GM18951 (cell line): ENCODE results near the gene RSL1D1.
"Not testable (repeated sequence)": the region's sequence is repeated elsewhere in the genome, so short reads cannot be mapped to it uniquely, and the experiment has no call there.

Source experiments
- POLR2A ChIP-seq: IDR thresholded peaks from 4 replicates; pipeline ENCODE4 v1.6.1; 2011; ENCODE audit warnings: mild to moderate bottlenecking; ENCODE audit not compliant: insufficient read length, insufficient read depth; ENCODE audit errors: extremely low read depth
- in situ Hi-C: fragments of 300-500 bp; cut with MboI; formaldehyde crosslinking; loops from one replicate; pipeline ENCODE4 v1.12.0; 2022; ENCODE audit warnings: low sequenced_read_pairs, mixed read lengths, inconsistent platforms; ENCODE audit not compliant: unreplicated experiment

Gene RSL1D1

DNA sequence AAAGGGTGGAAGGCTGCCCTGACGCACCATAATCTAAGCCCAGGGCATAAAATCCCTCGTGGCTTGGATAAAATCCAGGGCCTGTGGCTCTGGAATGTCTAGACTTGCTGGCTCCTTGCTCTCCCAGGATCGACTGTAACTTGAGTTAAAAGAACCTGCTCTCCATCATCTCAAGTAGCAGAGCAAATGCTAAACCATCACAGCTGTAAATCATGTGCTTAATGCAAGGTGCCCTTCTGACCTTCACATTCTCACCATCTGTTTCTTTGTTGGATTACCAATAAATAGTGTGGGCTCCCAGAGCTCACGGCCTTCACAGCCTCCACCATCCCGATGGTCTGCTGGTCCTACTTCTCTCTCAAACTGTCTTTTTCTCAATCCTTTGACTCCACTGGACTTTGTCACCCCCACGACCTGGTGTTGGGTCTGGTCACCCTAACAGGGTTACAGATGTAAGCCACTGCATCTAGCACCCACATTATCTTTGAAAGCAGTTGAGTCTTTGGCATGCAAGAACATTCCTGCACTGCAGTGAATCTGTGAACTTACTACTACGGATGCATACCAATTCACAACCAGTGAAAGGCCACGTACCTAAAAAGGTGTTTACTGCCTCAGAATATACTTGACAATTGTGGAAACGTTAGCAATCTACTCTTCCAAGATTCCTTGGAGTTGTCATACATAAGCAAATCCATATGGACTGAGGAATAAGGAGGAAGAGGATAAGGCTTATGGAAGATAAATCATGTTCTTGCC is 15.3 kb downstream of the RSL1D1 start:
- in situ Hi-C loops, result no loop called here
- TF ChIP-seq POLR2A, result no peak

DNA sequence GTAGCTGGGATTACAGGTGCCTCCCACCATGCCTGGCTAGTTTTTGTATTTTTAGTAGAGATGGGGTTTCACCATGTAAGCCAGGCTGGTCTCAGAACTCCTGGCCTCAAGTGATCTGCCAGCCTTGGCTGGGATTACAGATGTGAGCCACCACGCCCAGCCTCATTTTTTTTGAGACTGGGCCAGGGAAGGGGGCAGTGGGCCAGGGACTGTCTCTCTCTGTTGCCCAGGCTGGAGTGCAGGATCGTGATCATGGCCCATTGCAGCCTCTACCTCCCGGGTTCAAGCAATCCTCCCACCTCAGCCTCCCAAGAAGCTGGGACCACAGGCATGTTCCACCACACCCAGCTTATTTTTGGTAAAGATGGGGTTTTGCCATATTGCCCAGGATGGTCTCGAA is 16.0 kb downstream of the RSL1D1 start:
- in situ Hi-C loops, result no loop called here
- TF ChIP-seq POLR2A, result no peak

DNA sequence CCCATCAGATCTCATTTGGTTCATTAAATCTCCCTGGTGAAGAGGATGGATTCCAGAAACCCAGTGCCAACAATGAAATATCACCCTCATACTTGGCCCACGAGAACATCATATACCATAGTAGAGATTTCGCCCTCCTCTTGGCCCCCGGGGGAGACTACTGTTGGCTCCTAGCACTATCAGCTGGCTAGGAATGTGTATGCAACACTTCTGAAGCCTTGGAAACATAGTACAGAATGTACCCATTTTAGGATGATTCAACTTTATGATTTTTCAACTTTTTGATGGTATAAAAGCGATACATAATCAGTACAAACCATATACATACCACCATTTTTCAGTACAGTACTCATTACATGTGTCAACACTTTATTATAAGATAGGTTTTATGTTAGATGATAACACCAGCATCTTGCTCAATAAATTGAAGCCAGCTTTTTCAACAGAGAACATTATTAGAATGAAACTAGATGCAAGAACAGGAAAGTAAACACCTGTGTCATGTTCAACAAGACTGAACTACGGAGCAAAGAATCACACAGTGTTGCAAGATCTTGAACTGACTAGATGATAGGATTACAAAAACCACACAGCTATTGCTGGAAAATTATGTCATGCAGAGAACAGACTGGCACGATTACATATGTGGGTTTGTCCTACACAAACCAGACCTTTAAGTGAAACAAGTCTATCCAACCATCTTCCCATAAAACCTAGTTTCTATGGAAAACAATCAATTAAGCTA is 17.2 kb downstream of the RSL1D1 start:
- TF ChIP-seq POLR2A, result no peak
- in situ Hi-C loops, result no loop called here

DNA sequence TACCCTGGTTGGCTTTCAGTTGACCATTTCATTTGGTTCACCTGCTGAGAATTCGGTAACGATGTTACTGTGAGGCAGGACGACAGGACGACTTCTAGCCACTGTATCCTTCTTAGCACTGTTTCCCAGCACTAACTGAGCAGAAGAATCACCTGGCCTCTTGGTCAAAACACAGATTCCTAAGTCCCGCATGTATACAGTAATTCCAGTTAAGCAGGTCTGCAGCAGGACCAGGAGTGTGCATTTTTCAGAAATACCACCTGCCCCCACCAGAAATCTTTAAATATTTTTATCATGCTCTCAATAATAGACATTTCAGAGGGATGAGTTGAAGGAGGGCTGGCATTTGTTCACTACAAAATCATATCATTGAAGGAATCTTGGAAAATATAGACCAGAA is 22.6 kb downstream of the RSL1D1 start:
- no peak for TF ChIP-seq POLR2A
- in situ Hi-C loops, result no loop called here

DNA sequence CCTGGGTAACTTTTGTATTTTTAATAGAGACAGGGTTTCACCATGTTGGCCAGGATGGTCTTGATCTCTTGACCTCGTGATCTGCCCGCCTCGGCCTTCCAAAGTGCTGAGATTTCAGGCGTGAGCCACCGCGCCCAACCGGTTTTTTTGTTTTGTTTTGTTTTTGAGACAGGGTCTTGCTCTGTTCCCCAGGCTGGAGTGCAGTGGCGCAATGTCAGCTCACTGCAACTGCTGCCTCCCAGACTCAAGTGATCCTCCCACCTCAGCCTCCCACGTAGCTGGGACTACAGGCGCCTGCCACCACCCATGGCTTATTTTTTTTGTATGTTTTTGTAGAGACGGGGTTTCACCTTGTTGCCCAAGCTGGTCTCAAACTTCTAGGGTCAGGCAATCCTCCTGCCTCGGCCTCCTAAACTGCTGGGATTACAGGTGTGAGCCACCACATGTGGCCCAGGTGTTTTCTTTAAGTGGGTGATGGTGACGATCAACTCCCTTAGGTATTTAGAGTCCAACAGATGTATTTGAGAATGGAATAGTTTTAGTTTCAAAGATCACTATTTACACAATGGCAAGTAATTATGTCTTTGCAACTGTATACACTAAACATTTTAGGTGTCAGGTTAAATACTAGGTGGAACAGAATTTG is 25.7 kb downstream of the RSL1D1 start:
- in situ Hi-C loops, result not testable (repeated sequence)

DNA sequence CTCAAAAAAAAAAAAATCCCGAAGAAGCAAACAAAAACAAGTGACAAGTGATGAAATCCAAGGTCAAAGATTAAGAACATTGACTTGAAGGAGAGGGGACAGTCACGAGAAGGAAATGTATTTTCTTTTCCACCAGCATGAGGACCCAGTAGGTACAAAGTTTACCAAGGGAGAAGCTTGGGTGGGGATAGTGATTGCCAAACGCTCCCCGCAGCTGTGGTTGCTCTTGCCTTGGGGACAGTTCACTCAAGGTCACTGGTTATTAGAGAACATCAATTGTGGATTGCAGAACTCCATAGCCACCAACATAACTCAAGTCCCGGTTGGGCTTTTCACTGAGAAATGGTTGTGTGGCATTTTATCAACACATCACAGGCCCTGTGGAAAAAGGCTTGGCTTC is 27.0 kb downstream of the RSL1D1 start:
- in situ Hi-C loops, result loop anchor here (25.0 kb wide), 2 partner anchors 412 to 862 kb away; no protein-coding TSS in a partner anchor

DNA sequence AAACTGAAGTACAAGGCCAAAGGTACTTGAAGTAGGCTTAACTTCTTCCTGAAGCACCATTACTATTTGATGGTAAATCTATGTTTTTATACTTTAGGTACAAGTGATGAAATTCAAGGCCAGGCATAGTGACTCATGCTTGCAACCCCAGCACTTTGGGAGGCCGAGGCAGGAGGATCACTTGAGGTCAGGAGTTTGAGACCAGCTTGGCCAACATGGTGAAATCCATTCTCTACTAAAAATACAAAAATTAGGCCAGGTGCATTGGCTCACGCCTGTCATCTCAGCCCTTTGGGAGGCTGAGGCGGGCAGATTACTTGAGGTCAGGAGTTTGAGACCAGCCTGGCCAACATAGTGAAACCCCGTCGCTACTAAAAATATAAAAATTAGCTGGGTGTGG is 27.7 kb downstream of the RSL1D1 start:
- in situ Hi-C loops, result loop anchor here (25.0 kb wide), 2 partner anchors 411 to 861 kb away; no protein-coding TSS in a partner anchor

More for the DNA sequence above, 27.0 kb downstream of the RSL1D1 start:
- no peak for TF ChIP-seq POLR2A

DNA sequence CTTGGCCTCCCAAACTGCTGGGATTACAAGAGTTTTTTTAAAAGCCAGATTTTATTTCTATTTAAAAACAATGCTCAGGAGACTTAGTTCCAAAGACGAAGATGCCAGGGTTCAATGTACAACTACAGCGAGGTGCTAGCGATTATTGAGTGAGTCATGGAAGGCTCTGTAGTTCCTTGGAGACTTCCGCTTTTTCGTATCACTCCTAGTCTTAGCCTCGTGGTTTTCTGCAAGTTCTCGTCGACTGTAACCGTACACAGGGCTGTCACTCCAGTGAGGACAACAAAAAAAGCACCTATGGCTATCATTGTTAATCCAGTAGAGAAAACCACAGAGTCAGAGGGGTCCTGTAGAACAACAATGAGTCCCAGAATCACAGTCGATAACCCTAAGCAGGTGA is 31.5 kb downstream of the RSL1D1 start:
- in situ Hi-C loops, result loop anchor here (25.0 kb wide), 2 partner anchors 407 to 857 kb away; no protein-coding TSS in a partner anchor
- no peak for TF ChIP-seq POLR2A

DNA sequence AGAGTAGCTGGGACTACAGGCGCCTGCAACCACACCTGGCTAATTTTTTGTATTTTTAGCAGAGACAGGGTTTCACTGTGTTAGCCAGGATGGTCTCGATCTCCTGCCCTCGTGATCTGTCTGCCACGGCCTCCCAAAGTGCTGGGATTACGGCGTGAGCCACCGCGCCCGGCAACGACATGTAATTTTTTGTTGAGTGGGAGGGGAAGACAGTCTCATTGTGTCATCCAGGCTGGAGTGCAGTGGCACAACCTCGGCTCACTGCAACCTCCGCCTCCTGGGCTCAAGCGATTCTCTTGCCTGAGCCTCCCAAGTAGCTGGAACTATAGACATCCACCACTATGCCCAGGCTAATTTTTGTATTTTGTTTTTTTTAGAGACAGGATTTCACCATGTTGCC is 32.4 kb downstream of the RSL1D1 start:
- in situ Hi-C loops, result loop anchor here (25.0 kb wide), 2 partner anchors 407 to 857 kb away; no protein-coding TSS in a partner anchor

DNA sequence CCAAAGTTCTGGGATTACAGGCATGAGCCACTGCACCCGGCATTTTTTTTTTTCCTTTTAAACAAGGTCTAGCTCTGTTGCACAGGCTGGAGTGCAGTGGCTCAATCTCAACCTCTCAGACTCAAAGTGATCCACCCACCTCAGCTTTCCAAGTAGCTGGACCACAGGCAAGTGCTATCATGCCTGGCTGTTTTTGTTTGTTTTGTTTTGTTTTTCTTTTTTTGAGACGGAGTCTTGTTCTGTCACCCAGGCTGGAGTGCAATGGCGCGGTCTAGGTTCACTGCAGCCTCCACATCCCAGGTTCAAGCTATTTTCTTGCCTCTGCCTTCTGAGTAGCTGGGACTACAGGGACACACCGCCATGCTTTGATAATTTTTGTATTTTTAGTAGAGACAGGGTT is 35.2 kb downstream of the RSL1D1 start:
- no peak for TF ChIP-seq POLR2A
- in situ Hi-C loops, result loop anchor here (25.0 kb wide), 2 partner anchors 404 to 854 kb away; no protein-coding TSS in a partner anchor

DNA sequence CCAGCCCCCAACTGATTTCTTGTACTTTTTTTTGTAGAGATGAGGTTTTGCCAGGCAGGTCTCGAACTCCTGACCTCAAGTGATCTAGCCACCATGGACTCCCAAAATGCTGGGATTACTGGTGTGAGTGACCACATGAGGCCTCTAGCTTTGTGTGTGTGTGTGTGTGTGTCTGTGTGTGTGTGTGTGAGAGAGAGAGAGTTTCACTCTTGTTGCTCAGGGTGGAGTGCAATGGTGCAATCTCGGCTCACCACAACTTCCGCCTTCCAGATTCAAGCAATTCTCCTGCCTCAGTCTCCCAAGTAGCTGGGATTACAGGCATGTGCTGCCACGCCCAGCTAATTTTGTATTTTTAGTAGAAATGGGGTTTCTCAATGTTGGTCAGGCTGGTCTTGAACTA is 36.5 kb downstream of the RSL1D1 start:
- in situ Hi-C loops, result loop anchor here (25.0 kb wide), 2 partner anchors 402 to 852 kb away; no protein-coding TSS in a partner anchor

DNA sequence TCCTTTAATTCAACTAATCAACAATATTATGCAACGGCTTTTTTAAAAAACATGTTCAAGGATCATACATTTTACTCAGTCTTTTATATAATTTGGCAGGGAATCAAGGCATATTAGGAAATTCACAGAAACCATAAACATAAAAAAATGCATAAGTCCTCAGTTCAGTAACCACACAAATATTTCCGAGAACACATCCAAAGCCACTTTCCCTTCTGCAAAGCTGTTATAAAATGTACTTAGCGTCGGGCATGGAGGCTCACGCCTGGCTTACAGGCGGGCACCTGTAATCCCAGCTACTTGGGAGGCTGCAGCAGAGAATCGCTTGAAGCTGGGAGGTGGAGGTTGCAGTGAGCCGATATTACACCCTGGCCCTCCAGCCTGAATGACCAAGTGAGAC is 44.6 kb downstream of the RSL1D1 start:
- in situ Hi-C loops, result loop anchor here (25.0 kb wide), 2 partner anchors 394 to 844 kb away; no protein-coding TSS in a partner anchor
- no peak for TF ChIP-seq POLR2A

DNA sequence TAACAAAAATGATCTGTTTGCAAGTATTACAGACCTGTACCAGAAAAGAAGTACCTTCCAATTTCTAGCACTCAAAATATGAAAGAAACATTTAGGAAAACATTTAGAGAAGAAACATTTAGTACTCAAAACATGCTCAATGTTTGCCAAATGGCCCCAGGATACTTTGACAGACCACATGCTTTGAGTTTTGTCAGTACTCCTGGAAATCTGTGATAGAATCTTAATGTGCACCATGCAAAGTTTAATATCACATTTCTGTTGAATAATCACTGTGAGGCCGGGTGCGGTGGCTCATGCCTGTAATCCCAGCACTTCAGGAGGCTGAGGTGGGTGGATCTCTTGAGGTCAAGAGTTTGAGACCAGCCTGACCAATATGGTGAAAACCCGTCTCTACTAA is 45.8 kb downstream of the RSL1D1 start:
- in situ Hi-C loops, result loop anchor here (25.0 kb wide), 2 partner anchors 393 to 843 kb away; no protein-coding TSS in a partner anchor
- no peak for TF ChIP-seq POLR2A
